K562 (cell line): ENCODE results near the gene PHF12. TPM values are rescaled to one million over a fixed set of nuclear protein-coding genes. Genes with fewer than 3 reads are reported as not detected.
A peak's percentile ranks its signal among the peaks of the same experiment; 100 is the strongest.

Experiments used
- ARID1B ChIP-seq: fragments of 450-650 bp; IDR thresholded peaks from 2 replicates; pipeline ENCODE4 v1.6.1; 2016; ENCODE audit warnings: antibody characterized with exemption, mild to moderate bottlenecking, inconsistent platforms
- BCOR ChIP-seq: fragments of 450-650 bp; IDR thresholded peaks from 2 replicates; pipeline ENCODE4 v1.6.1; 2016
- CC2D1A ChIP-seq: fragments of 450-650 bp; IDR thresholded peaks from 2 replicates; pipeline ENCODE4 v1.6.1; 2017; ENCODE audit warnings: mild to moderate bottlenecking
- CEBPG ChIP-seq, 3 experiments: fragments of 200-800 bp in 1 of 3; sonication (Bioruptor generic) in 1 of 3; sonication (generic) in 1 of 3; formaldehyde crosslinking in 1 of 3; IDR thresholded peaks in 2 of 3; conservative IDR thresholded peaks in 1 of 3; 2 replicates each; pipeline versions ENCODE4 v1.6.1 to v1.8.0; 2016 to 2022; ENCODE audit warnings: missing compliant biosample characterization in 2 of 3, missing genetic modification characterization in 2 of 3, mild to moderate bottlenecking in 1 of 3, missing genetic modification reagents in 1 of 3
- FOXP1 ChIP-seq: sonication (generic); formaldehyde crosslinking; IDR thresholded peaks from 2 replicates; pipeline ENCODE4 v1.8.0; 2022; ENCODE audit warnings: mild to moderate bottlenecking, missing genetic modification reagents
- GATAD2B ChIP-seq: fragments of 450-650 bp; IDR thresholded peaks from 2 replicates; pipeline ENCODE4 v1.6.1; 2017; ENCODE audit warnings: mild to moderate bottlenecking, borderline replicate concordance
- GTF2B ChIP-seq: IDR thresholded peaks from 2 replicates; pipeline ENCODE4 v1.6.1; 2011; ENCODE audit not compliant: insufficient read length; ENCODE audit errors: extremely low read depth
- JUND ChIP-seq, 2 experiments: IDR thresholded peaks; 2 replicates in 1 of 2; 3 replicates in 1 of 2; pipeline ENCODE4 v1.6.1; 2011; ENCODE audit warnings: borderline replicate concordance in 2 of 2, low read depth in 2 of 2, low read length in 2 of 2, improper control_type of control experiment in 1 of 2, missing biosample characterization in 1 of 2, missing genetic modification characterization in 1 of 2, missing genetic modification reagents in 1 of 2
- KLF16 ChIP-seq: IDR thresholded peaks from 2 replicates; pipeline ENCODE4 v1.6.1; 2016; ENCODE audit warnings: antibody characterized with exemption
- KLF6 ChIP-seq: fragments of 250-450 bp; sonication (Bioruptor Pico); IDR thresholded peaks from 2 replicates; pipeline ENCODE4 v1.4.0; 2020; ENCODE audit warnings: mild to moderate bottlenecking, moderate library complexity, borderline replicate concordance
- NFATC3 ChIP-seq: fragments of 450-650 bp; IDR thresholded peaks from 2 replicates; pipeline ENCODE4 v1.6.1; 2017; ENCODE audit warnings: mild to moderate bottlenecking
- NFIC ChIP-seq: fragments of 450-650 bp; IDR thresholded peaks from 2 replicates; pipeline ENCODE4 v1.6.1; 2017; ENCODE audit warnings: mild to moderate bottlenecking, inconsistent platforms
- NR1H2 ChIP-seq: sonication (generic); formaldehyde crosslinking; IDR thresholded peaks from 2 replicates; pipeline ENCODE4 v1.4.0; 2020; ENCODE audit warnings: mild to moderate bottlenecking, missing genetic modification reagents
- NR2F6 ChIP-seq: fragments of 450-650 bp; formaldehyde crosslinking; IDR thresholded peaks from 2 replicates; pipeline ENCODE4 v1.4.0; 2020; ENCODE audit warnings: mild to moderate bottlenecking
- POLR2B ChIP-seq: fragments of 450-650 bp; IDR thresholded peaks from 2 replicates; pipeline ENCODE4 v1.6.1; 2018; ENCODE audit warnings: low read depth; ENCODE audit not compliant: partially characterized antibody
- RAD21 ChIP-seq, 2 experiments: fragments of 250-450 bp in 1 of 2; fragments of 450-650 bp in 1 of 2; sonication (Bioruptor Pico) in 1 of 2; formaldehyde crosslinking in 1 of 2; IDR thresholded peaks in 1 of 2; conservative IDR thresholded peaks in 1 of 2; 2 replicates each; pipeline versions ENCODE4 v1.4.0 to v1.8.0; 2020 to 2022; ENCODE audit warnings: mild to moderate bottlenecking in 2 of 2, moderate library complexity in 1 of 2
- SP1 ChIP-seq: sonication (generic); formaldehyde crosslinking; IDR thresholded peaks from 2 replicates; pipeline ENCODE4 v1.8.1; 2022; ENCODE audit warnings: mild to moderate bottlenecking, missing genetic modification reagents
- STAG1 ChIP-seq: sonication (generic); formaldehyde crosslinking; IDR thresholded peaks from 2 replicates; pipeline ENCODE4 v1.5.0; 2020; ENCODE audit warnings: missing genetic modification reagents, borderline replicate concordance
- TEAD4 ChIP-seq, 2 experiments: sonication (generic) in 1 of 2; formaldehyde crosslinking in 1 of 2; IDR thresholded peaks; 2 replicates each; pipeline versions ENCODE4 v1.6.1 to v1.8.0; 2012 to 2022; ENCODE audit warnings: borderline replicate concordance in 1 of 2, inconsistent platforms in 1 of 2, low read length in 1 of 2, mild to moderate bottlenecking in 1 of 2, missing genetic modification reagents in 1 of 2
- U2AF1 ChIP-seq: fragments of 200-400 bp; formaldehyde crosslinking; optimal IDR thresholded peaks from 2 replicates; pipeline ENCODE3; 2017; ENCODE audit warnings: mild to moderate bottlenecking, low read depth, low read length, moderate library complexity
- ZFPM2 ChIP-seq: fragments of 250-450 bp; sonication (Bioruptor Pico); IDR thresholded peaks from 2 replicates; pipeline ENCODE4 v1.5.1; 2022; ENCODE audit warnings: mild to moderate bottlenecking
- ZNF140 ChIP-seq: fragments of 250-450 bp; sonication (Bioruptor Pico); IDR thresholded peaks from 2 replicates; pipeline ENCODE4 v1.8.0; 2021; ENCODE audit warnings: moderate library complexity, mild to moderate bottlenecking, inconsistent platforms
- ZNF41 ChIP-seq: fragments of 250-450 bp; sonication (Bioruptor Pico); conservative IDR thresholded peaks from 2 replicates; pipeline ENCODE4 v1.4.0; 2020; ENCODE audit warnings: mild to moderate bottlenecking
- polyA plus RNA-seq, 8 experiments: library from polyadenylated mRNA; depleted of rRNA in 4 of 8; stranded (reverse) in 5 of 8; unstranded in 3 of 8; fragments of >200 nt; fragmentation: Nextera tagmentation in 2 of 8; fragmentation: Illumina TruSeq in 1 of 8; extraction: Ambion mirVana in 2 of 8; extraction: Trizol in 1 of 8; gene quantifications; 2 replicates each; pipeline versions ENCODE4 v1.2.1 to v1.2.3, GENCODE V29; 2011 to 2014; ENCODE audit warnings: inconsistent platforms in 1 of 8, missing spikeins in 1 of 8
- total RNA-seq, 7 experiments: library from RNA; depleted of rRNA in 6 of 7; stranded (reverse); fragments of >200 nt in 6 of 7; fragmentation: Illumina TruSeq in 2 of 7; extraction: Trizol in 2 of 7; gene quantifications; 2 replicates each; pipeline versions ENCODE4 v1.2.1 to v1.2.3, GENCODE V29; 2011 to 2021; ENCODE audit warnings: low replicate concordance in 1 of 7
- TF ChIP-seq, protein P1 (sequence below): fragments of 200-400 bp; formaldehyde crosslinking; IDR thresholded peaks from 2 replicates; pipeline ENCODE4 v1.6.1; 2017; ENCODE audit warnings: mild to moderate bottlenecking, low read depth, low read length, moderate library complexity
- TF ChIP-seq, protein P2 (sequence below), 2 experiments: fragments of 450-650 bp; IDR thresholded peaks; 2 replicates each; pipeline ENCODE4 v1.6.1; 2016

The PHF12 gene
- total and polyA plus RNA-seq, 9 of the 15 experiments (the other 6 are each of a cell fraction or from before 2014, with no cell fraction given): 0.82 to 31.3 (median 13.5) TPM

DNA sequence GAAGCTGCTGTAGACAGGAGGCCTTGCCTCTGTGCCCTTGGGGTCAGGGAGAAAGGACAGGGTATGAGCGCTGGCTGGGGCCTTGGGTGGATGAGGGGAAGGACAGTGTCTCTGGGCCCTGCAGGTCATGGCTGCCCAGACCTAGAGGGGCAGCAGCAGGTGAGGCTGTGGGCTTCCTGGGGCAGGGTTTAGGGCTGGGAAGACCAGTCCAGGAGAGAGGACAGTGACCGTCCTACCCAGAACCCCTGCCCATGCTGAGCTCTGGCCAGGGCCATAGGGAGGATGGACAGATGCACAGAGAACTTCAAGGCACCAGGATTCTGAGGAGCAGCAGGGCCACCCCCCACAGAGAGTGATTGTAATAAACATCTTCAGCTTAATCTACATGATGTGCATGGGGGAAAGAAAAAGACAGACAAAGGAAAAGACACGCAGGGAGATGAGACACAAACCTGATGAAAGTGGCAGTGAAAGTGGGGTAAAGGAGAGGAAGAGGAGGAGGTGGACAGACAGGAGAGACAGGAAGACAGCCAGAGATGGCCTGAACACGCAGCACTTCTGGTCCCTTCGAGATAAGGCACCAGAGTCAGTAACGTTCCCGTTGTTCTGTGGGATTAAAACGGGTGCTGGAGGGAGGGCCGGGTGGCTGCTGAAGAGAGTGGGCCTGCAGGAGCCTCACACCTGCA, 71.3 kb downstream of the PHF12 start (continued):
- TF ChIP-seq, protein P1, sequence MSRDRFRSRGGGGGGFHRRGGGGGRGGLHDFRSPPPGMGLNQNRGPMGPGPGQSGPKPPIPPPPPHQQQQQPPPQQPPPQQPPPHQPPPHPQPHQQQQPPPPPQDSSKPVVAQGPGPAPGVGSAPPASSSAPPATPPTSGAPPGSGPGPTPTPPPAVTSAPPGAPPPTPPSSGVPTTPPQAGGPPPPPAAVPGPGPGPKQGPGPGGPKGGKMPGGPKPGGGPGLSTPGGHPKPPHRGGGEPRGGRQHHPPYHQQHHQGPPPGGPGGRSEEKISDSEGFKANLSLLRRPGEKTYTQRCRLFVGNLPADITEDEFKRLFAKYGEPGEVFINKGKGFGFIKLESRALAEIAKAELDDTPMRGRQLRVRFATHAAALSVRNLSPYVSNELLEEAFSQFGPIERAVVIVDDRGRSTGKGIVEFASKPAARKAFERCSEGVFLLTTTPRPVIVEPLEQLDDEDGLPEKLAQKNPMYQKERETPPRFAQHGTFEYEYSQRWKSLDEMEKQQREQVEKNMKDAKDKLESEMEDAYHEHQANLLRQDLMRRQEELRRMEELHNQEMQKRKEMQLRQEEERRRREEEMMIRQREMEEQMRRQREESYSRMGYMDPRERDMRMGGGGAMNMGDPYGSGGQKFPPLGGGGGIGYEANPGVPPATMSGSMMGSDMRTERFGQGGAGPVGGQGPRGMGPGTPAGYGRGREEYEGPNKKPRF: no peak
- TF ChIP-seq STAG1 (CRISPR knock-in tag) (no peak), RAD21 (CRISPR knock-in tag; conservative IDR thresholded peaks at IDR 0.05 in 1 of 2, IDR thresholded peaks at IDR 0.05 in 1 of 2) (no peak), NR2F6 (no peak), KLF6 (CRISPR knock-in tag) (no peak), U2AF1 (no peak), TEAD4 (IDR thresholded peaks at IDR 0.05; ENCODE audit: low read length) (peak; percentile 26; the same call in 1 of the 2 replicates), TEAD4 (CRISPR knock-in tag; IDR thresholded peaks at IDR 0.05; ENCODE audit: borderline replicate concordance) (no peak), JUND (IDR thresholded peaks at IDR 0.05; ENCODE audit: borderline replicate concordance, low read depth, low read length) (no peak), JUND (tag; IDR thresholded peaks at IDR 0.05; ENCODE audit: borderline replicate concordance, low read depth, low read length) (no peak), GTF2B (no peak), CEBPG (CRISPR knock-in tag; IDR thresholded peaks at IDR 0.05) (no peak), CEBPG (tag; conservative IDR thresholded peaks at IDR 0.05 in 1 of 2, IDR thresholded peaks at IDR 0.05 in 1 of 2) (no peak), SP1 (no peak), ZNF41 (no peak), BCOR (peak; percentile 28; the same call in 1 of the 2 replicates), ZNF140 (no peak), KLF16 (no peak), ARID1B (peak; percentile 73; the same call in 1 of the 2 replicates), NFATC3 (no peak), FOXP1 (no peak), CC2D1A (no peak), NFIC (peak; percentile 40), POLR2B (no peak), ZFPM2 (CRISPR knock-in tag) (no peak), NR1H2 (CRISPR knock-in tag) (no peak), GATAD2B (no peak)
- TF ChIP-seq, protein P2, sequence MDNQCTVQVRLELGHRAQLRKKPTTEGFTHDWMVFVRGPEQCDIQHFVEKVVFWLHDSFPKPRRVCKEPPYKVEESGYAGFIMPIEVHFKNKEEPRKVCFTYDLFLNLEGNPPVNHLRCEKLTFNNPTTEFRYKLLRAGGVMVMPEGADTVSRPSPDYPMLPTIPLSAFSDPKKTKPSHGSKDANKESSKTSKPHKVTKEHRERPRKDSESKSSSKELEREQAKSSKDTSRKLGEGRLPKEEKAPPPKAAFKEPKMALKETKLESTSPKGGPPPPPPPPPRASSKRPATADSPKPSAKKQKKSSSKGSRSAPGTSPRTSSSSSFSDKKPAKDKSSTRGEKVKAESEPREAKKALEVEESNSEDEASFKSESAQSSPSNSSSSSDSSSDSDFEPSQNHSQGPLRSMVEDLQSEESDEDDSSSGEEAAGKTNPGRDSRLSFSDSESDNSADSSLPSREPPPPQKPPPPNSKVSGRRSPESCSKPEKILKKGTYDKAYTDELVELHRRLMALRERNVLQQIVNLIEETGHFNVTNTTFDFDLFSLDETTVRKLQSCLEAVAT (IDR thresholded peaks at IDR 0.05): peak in 1 of 2 experiments; percentile 56; a peak in 1 of 4 replicates
